Osteoblast (primary cell): ENCODE data around the gene GAB2. TPM values are rescaled to one million over a fixed set of nuclear protein-coding genes. Genes with fewer than 3 reads are reported as not detected.

Experiments
- DNase-seq: peaks from one replicate; pipeline ENCODE4 v3.0.0; 2011; ENCODE audit warnings: low spot score, mixed read lengths; ENCODE audit not compliant: insufficient read length; ENCODE audit errors: missing footprints
- H2AFZ ChIP-seq: 2 replicates; pipeline ENCODE4 v1.6.0; 2011; ENCODE audit warnings: mild to moderate bottlenecking, low read length
- H3K27ac ChIP-seq: 2 replicates; pipeline ENCODE4 v1.5.1; 2011; ENCODE audit warnings: mild to moderate bottlenecking, low read depth, low read length, moderate library complexity
- H3K27me3 ChIP-seq: 2 replicates; pipeline ENCODE4 v1.6.0; 2012; ENCODE audit warnings: mild to moderate bottlenecking, control low read depth, inconsistent platforms, low read length, moderate library complexity; ENCODE audit not compliant: insufficient read depth
- H3K36me3 ChIP-seq: 2 replicates; pipeline ENCODE4 v1.5.1; 2011; ENCODE audit warnings: mild to moderate bottlenecking, low read length, control low read depth, moderate library complexity; ENCODE audit not compliant: insufficient read depth
- H3K4me1 ChIP-seq: 2 replicates; pipeline ENCODE4 v1.5.1; 2011; ENCODE audit warnings: mild to moderate bottlenecking, low read length, control low read depth, moderate library complexity; ENCODE audit not compliant: insufficient read depth
- H3K4me2 ChIP-seq: 2 replicates; pipeline ENCODE4 v1.6.0; 2011; ENCODE audit warnings: mild to moderate bottlenecking, low read length; ENCODE audit not compliant: insufficient read depth
- H3K4me3 ChIP-seq: fragments of 200-600 bp; sonication (generic); 3 replicates; pipeline ENCODE4 v1.5.1; 2012; ENCODE audit warnings: mild to moderate bottlenecking, low read length, inconsistent platforms; ENCODE audit not compliant: insufficient read depth
- H3K79me2 ChIP-seq: 2 replicates; pipeline ENCODE4 v1.6.0; 2012; ENCODE audit warnings: mild to moderate bottlenecking, low read length, control low read depth, inconsistent platforms; ENCODE audit not compliant: insufficient read depth
- H3K9me3 ChIP-seq: 2 replicates; pipeline ENCODE4 v1.5.1; 2011; ENCODE audit warnings: low read depth, low read length, control low read depth
- H4K20me1 ChIP-seq: 2 replicates; pipeline ENCODE4 v1.6.0; 2012; ENCODE audit warnings: mild to moderate bottlenecking, low read length, control low read depth; ENCODE audit not compliant: insufficient read depth
- CTCF ChIP-seq: IDR thresholded peaks from 2 replicates; pipeline ENCODE4 v1.5.1; 2011; ENCODE audit warnings: mild to moderate bottlenecking, low read depth, low read length, moderate library complexity; ENCODE audit errors: extremely low read depth
- total RNA-seq: library from RNA; depleted of rRNA; stranded (reverse); fragments of >200 nt; gene quantifications from 2 replicates; pipeline ENCODE4 v1.2.3, GENCODE V29; 2012

The GAB2 gene
- total RNA-seq, 1 donor, result 18.5 TPM

- Histone ChIP-seq H2AFZ (no peak overlapping the region), H3K4me1 (no peaks in the 10 kb centered on the region), H3K27ac (no peak overlapping the region), H3K9me3 (no peaks in the 10 kb centered on the region), H3K4me3 (no peak overlapping the region), H3K4me2 (no peak overlapping the region), H3K36me3 (peaks cover 32% of the 10 kb centered on the region), H3K79me2 (no peaks in the 10 kb centered on the region), H3K27me3 (no peaks in the 10 kb centered on the region), H4K20me1 (no peaks in the 10 kb centered on the region)
- DNase-seq, result peak; percentile 29
- TF ChIP-seq CTCF, result no peak
Observed at GRCh38 chr11:78221396-78222315, 196.0 kb downstream of the GAB2 start.

GRCh38 chr11:78220218-78221157, 197.1 kb downstream of the GAB2 start:
- no peak overlapping the region for H3K27ac ChIP-seq
- peak; percentile 25 for DNase-seq
- no peak overlapping the region for H3K4me3 ChIP-seq
- H4K20me1 ChIP-seq, result no peaks in the 10 kb centered on the region
- no peaks in the 10 kb centered on the region for H3K79me2 ChIP-seq
- H2AFZ ChIP-seq, result no peak overlapping the region
- H3K9me3 ChIP-seq, result no peaks in the 10 kb centered on the region
- no peak overlapping the region for H3K4me2 ChIP-seq
- no peak for TF ChIP-seq CTCF
- no peaks in the 10 kb centered on the region for H3K27me3 ChIP-seq
- no peaks in the 10 kb centered on the region for H3K4me1 ChIP-seq
- H3K36me3 ChIP-seq, result peaks cover 39% of the 10 kb centered on the region

GRCh38 chr11:78219493-78220217, 198.0 kb downstream of the GAB2 start:
- peaks cover 40% of the 10 kb centered on the region for H3K36me3 ChIP-seq
- DNase-seq, result peak; percentile 47
- H3K27me3 ChIP-seq, result no peaks in the 10 kb centered on the region
- H3K4me2 ChIP-seq, result no peak overlapping the region
- no peak for TF ChIP-seq CTCF
- no peaks in the 10 kb centered on the region for H4K20me1 ChIP-seq
- H3K27ac ChIP-seq, result no peak overlapping the region
- peaks cover 3% of the 10 kb centered on the region for H3K79me2 ChIP-seq
- H3K4me1 ChIP-seq, result no peaks in the 10 kb centered on the region
- H3K4me3 ChIP-seq, result no peak overlapping the region
- H2AFZ ChIP-seq, result no peak overlapping the region
- no peaks in the 10 kb centered on the region for H3K9me3 ChIP-seq
